Activated T-helper 1 cell treated with anti-CD3 and anti-CD28 coated beads, Interleukin-2, amount 50 U/mL, for 16 hours (primary cell): ENCODE results near the gene MKKS.
"Not testable (repeated sequence)": the region's sequence is repeated elsewhere in the genome, so short reads cannot be mapped to it uniquely, and the experiment has no call there.

Source experiments
- DNase-seq, 2 donors: peaks; one replicate each; pipeline ENCODE4 v3.0.0-alpha.2; 2020; ENCODE audit warnings: low read depth in 1 of 2, low spot score in 1 of 2

Gene MKKS

DNA sequence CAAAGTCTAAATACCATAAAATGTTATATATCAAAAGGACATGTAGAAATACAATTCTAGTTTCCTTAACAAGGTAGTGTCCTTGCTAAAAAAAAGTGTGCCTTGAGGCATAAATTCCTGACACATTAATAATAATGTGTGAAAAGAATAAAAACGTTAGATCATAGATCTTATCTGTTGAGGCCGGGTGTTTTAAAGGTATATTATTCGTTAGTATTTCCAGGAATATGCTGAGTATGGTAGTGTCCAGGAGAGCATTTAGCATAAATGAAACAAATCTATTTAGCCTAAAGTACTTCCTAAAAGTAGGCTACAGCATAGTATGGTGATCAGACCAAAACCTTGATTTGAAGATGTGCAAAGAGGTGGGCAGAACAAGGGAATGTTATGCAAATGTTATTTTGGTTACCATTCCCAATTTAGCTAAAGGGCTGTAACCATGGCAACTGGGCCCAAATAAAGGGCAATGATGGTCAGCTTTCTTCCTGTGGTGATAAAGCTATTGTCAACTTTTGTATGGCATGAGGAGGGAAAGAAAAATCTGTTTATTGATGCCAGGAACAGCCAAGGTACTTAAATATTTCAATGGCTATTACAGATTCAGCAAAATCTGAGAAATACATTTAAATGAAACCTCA, 18.9 kb downstream of the MKKS start:
- DNase-seq: no peak

DNA sequence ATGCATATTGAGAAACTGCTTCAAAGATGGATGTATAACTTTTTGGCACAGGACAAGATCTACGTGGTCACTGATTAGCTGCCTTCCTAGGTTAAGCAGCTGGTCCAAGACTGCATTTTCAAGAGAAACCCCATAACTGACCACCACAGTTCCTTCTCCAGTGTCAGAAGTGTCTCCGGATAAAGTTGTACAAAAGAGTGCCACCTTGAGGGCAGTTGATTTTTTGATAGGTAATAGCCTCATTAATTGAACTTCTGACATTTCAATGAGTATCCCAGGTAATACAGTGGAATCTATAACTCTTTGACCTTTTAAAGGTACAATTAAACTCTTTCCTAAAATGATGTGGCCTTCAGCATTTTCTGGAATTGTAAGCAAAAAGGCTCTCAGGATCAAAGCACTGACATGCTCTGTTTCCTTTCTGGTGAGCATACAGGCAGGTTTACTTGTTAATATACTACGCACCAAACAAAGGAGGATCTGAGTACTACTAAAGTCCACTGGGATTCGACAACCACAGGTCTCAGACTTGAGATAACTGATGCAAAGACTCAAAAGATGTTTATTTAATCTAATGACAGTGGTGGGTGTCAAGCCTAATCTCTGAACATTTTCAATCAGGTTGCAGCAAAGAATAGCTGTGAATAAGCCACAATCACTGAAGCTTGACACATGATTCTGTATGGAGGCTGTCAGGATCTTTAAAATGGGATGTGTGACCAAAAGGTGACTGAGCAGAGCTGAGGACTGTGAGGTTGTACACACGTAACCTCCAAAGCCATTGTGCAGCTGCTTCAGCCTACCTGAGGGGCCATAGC, 21.2 kb downstream of the MKKS start:
- DNase-seq: no peak

DNA sequence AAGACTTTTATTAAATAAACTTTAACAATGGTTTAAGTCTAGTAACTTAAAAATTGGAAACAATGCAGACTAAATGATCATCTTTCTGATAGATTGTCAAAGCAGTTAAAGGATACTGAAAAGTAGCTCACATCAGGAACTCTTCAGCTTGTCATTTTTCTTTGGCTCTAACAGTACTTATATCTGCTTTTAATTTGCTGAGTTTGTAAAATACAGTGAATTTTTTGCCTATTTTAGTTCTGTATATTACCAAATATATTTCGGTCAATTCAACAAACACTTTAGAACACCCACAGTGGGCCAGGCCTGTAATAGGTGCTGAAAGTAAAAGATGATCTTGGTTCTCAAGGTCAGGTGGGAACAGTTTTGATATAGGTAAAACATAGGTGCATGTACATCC, 22.3 kb downstream of the MKKS start:
- no peak for DNase-seq

DNA sequence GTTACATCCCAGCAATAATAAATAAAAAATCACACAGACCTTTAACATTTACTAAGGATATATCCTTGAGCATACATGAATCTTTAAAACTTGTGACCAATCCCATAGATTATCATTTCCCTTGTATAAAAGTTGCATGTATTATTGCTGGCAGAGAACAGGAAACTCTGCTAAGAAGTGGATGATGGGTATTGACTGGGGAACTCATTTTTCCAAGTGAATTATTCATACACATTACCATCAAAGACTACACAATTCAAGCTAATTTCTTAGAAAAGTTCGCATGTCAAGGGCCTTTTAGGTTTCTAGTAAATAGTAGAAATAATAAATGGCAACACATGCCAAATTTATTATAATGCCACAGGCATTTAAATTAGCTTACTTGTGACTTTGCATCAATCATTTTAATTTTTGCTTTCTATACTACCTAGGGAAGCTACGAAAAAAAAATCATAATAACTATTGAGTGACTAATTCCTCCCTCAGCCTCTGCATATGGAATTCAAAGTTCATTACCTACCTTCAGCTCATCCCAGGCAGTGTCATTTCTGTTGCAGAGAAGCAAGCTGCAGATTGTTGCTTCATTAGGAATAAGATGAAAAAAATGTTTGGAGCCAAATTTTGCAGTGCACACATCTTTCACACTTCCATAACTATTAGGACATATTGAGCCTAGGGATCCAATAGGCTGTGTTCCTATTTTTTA, 25.8 kb downstream of the MKKS start:
- no peak for DNase-seq

DNA sequence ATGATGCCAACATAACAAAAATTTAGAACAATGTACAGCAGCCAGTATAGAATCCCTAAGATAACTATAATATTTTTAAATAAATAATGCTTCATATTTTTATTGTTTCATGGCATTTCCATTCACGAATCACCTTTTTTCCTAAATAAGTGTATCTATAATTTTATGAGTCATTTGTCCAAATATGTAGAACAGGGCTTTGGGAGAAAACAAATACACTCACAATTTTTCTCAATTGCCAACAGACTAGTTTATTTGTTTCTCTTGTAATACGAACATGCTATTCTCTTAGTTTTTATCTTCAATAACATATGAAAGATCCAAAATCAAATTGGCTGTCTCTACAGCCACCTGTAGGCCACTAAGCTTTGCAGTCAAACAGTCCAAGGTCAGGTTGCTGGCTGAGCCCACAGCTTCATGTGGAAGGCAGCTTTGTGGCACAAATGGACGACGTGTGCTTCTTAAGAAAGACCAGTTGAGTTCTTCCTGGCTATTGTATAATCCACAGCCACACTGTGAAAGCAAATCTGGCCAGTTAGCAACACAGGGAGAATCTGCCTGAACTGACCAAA, 29.0 kb downstream of the MKKS start:
- DNase-seq: no peak

DNA sequence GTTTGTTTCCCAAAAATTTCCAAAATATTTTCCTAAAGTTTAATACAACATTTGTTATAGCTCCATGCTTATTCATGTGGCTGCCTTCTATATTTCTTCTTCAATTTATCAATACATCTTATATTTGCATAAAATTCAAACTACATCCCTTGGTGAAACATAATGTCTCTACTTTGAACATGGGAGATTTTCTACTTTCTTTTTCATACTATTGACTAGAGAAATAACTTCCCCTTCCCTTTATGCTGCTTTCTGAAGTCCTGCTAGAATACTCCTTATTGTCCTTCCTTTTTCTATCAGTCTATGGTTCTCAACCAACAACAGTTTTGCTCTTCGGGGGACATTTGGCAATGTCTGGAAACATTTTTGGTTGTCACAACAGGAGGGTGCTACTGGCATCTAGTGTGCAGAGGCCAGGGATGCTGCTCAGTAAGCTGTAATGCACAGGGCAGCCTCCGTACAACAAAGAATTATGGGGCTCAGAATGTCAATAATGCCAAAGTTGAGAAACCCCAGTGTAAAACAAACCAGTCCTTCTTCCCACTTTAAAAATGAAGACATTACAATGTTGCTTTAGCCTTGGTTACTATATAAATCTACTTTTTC, 29.9 kb downstream of the MKKS start:
- no peak for DNase-seq

DNA sequence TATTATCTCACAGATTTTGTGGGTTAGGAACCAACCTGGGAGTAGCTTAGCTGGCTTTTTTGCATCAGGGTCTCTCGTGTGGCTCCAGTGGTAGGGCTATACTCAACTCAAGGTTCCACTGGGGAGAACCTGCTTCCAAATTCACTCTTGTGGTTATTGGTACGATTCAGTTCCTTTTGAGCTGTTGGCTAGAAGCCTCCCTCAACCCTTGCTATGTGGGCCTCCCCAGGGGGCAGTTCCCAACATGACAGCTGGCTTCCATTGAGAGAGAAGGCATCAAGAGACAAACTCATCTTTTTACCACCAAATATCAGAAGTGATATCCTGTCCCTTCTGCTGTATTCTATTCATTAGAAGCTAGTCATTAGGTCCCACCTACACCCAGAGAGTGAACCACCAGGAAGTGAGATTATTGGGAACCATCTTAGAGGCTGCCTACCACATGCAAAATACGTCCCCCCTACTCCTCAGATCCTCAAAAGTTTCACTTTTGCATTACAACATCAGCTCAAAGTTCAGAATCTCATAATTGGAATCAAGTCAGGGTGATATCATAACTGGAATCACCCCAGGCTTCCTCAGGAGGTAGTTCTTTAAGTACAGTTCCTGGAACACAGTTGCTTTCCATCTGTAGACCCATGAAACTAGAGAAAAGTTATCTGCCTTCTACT, 30.9 kb downstream of the MKKS start:
- DNase-seq: no peak

DNA sequence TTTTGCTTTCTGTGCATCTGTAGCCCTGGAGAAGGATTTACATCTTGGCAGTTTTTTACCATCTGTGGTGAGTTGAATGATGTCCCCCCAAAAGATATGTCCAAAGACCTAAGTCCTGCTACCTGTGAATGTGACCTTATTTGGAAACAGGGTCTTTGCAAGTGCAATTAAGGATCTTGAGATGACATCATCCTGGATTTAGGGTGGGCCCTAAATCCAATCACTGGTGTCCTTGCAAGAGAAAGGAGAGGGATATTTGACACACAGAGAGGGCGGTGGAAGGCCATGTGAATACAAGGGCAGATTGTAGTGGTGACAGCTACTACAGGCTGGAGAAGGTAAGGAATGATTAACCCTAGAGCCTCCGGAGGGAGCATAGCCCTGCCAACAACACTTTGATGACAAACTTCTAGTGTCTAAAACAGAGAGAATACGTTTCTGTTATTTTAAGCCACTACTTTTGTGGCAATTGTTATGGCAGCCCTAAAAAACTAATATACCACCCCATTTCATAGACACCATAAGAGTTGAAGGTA, 35.1 kb downstream of the MKKS start:
- no peak for DNase-seq

DNA sequence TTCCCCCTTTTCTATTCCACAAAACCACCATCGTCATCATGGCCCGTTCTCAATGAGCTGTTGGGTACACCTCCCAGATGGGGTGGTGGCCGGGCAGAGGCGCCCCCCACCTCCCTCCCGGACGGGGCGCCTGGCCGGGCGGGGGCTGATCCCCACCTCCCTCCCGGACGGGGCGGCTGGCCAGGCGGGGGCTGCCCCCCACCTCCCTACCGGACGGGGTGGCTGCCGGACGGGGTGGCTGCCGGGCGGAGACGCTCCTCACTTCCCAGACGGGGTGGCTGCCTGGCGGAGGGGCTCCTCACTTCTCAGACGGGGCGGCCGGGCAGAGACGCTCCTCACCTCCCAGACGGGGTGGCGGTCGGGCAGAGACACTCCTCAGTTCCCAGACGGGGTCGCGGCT, 39.3 kb downstream of the MKKS start:
- not testable (repeated sequence) for DNase-seq

DNA sequence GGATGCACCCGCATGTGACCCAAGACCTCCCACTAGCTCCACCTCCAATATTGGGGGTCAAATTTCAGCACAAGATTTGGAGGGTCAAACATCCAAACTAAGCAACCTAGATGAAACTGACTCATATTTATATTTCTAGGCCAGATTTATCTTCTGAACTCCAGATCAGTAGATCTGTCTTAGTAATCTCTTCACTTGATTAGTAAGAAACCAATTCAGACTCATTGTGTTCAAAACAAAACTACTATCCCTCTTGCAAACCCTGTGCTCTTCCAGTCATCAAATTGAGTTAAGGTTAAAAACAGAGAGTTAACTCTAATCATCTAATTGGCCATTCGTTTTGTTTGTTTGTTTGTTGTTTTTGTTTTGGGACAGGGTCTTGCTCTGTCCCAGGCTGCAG, 43.3 kb downstream of the MKKS start:
- DNase-seq: no peak

DNA sequence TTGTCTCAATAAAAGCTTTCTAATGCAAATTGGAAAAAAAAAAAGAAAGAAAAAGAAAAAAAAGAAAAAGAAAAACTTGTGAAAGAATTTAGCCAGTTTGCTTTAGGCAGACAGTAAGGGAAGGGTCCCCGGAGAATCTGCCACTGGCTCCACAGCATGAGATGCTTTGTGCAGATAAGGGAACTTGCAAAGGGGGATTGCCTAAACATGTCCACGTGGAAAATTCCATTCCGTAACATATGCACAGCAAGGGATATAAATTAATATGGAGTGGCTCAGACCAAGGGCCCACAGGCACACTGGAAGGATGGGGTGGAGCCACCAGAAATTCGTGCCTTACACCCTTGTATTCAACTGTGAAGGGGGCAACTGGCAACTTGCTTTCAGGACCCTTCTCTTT, 45.4 kb downstream of the MKKS start:
- DNase-seq: no peak

DNA sequence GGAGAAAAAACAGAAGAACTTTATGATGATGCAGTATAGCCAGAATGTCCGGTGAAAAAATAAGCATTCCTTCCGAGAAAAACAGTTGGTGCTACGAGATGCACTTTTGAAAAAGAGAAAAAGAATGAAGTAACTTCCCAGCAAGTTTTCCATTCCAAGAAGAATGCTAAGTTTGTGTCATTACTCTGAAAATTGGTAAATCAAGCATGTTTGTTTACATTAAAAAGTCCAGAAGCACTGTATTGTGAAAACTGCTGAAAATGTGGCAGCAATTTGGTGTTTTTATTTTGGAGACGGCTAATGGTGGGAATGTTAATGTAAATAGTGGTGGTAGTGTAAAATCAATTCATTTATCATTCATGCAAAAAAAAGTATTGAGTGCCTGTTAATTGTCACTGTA, 46.3 kb downstream of the MKKS start:
- no peak for DNase-seq

DNA sequence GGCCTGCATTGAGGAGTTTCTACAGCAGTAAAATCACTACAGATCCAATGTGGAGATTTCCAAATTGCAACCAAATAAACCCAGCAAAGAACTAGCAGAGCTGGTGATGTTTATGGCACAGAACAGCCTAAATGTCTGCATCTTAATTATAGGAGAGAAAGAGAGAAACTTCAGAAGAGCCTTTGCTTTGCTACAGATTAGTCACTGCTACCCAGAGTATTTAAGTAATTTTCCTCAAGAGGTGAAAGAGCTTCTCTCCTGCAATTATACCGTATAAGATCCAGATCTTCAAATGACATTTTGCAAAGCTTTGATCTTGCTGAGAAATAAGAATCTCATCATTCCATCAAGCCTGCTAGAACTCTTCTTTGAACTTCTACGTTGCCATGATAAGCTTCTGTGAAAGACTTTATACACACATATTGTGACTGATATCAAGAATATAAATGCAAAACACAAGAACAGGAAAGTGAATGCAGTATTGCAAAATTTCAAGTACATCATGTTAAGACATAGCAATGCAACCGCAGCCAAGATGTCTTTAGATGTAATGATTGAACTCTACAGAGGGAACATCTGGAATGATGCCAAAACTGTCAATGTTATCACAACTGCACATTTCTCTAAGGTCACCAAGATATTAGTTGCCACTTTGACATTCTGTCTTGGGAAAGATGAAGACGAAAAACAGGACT, 48.0 kb downstream of the MKKS start:
- no peak for DNase-seq

DNA sequence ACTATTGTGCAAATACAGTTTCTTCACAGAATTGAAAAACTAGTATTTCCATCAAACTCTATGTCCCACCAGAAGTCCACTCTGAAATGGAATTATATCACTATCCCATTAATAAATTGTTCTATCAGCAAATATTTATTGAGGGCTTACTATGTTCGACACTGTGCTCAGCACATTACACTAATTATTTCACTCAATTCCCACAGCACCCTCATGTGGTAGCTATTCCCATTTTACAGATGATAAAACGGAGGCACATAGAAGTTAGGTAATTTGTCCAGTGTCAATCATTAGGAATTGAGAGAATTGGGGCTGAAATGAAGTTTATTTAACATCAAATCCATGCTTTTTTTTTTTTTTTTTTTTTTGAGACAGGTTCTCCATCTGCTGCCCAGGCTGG, 52.5 kb downstream of the MKKS start:
- DNase-seq: no peak

DNA sequence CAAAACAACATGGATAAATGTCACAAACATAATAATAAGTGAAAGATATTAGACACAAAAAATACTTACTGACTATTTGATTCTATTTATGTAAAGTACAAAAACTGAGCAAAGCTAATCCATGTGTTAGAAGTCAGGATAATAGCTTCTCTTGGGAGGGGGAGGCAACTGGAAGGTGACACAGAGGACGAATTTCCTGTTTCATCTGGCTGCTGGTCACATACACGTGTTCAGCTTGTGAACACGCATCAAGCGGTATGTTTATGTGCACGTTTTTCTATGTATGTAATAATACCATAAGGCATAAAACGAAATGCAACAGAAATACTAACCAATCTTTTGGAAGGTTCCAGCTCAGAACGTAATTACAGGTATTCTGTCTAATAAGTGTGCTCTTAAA, 54.3 kb downstream of the MKKS start:
- DNase-seq: no peak

DNA sequence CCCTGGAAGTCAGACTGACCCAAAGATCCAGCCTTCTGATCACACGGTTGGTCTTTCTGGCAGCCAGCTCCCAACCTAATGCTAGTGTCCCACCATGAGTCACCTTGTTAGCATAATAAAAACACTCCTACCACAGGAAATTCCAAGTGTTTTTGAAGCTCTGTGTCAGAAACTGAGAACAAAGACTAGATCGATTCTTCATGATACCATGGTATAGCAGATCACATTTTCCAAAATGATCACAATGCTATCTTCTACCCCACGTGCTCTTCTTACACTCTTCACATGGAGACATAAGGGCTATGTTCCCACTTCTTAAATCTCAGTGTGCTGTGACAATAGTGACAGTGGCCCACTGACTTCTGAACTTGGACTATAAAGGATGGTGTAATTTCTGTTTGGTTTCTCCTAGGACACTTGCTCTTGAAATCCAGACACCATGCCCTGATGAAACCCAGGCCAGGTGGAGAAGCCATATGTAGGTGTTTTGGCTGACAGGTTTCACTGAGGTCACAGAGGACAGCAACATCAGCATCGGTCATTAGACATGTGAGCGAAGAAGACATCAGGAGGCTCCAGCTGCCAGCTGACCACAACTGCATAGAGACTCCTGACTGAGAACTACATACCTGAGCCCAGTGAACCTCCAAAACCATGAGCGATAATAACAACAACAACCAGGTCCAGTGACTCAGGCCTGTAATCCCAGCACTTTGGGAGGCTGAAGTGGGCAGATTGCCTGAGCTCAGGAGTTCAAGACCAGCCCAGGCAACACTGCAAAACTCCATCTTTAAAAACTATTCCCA, 57.5 kb downstream of the MKKS start:
- no peak for DNase-seq

DNA sequence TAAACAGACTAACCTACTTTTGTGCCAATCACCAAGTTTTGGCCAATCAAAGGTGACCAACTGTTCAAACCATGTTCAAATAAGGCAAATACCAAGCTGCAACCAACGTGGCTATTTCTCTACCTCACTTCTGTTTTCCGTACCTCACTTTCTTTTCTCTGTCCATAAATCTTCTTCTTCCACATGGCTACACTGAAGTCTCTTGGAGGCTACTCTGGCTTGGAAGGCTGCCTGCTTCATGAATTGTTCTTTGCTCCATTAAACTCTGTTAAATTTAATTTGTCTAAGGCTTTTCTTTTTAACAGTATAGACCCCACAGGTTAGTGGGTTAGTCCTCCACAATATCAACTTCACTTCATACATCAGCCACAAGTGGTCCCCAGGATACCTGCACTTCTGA, 58.8 kb downstream of the MKKS start:
- no peak for DNase-seq

DNA sequence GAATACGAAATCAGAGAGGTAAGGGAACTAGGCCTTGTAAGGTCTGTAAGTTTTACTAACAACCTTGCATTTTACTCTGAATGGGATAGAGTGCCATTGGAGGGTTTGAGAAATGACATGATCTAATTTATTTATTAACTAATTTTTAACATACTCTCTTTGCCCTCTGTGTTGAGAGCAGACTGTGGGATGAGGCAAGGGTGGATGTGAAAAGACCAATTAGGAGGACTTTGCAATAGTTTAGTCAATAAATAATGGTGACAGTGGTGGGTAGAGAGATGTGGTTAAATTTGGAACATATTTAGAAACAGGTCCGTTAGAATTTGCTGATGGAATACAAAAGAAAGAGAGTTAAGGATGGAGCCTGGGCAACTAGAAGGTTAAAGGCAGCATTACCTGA, 60.0 kb downstream of the MKKS start:
- no peak for DNase-seq

DNA sequence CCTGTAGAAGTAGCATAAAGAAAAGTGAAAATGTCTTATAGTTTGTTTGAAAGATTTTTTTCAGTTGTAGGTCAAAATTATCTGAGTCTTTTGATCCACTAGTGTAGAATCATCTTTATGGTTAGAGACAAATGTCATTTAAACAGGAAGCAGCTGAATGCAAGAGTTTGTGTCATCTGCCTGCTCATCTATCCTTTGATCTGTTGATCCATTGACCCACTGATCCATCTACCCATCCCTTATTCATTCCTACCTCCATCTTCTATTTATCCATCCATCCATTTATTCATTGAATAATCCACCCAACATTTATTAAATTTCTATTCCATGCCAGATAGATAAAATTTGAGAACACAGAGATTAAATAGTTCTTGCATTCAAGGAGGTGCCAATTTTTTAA, 62.6 kb downstream of the MKKS start:
- DNase-seq: no peak
